Stimulated activated CD8-positive, alpha-beta memory T cell treated with anti-CD3 and anti-CD28 coated beads, Interleukin-7, amount 100 ng/mL, for 4 hours (primary cell): ENCODE measurements around the gene R3HDM2.
A peak's percentile ranks its signal among the peaks of the same experiment; 100 is the strongest.

Source experiments
- DNase-seq, 2 donors: peaks; one replicate each; pipeline ENCODE4 v3.0.0-alpha.2; 2020; ENCODE audit warnings: low read depth in 2 of 2

Gene R3HDM2

GRCh38 chr12:57216014-57216911, 214.6 kb downstream of the R3HDM2 start, which contains the start of gene NXPH4:
Gene NXPH4 (plus strand): TSS chr12:57216794. CDS start chr12:57216970, 176 bp downstream.
- DNase-seq: peak in 1 of 2 donors; percentile 62

- DNase-seq: no peak
These were observed 215.2 kb downstream of the R3HDM2 start for GRCh38 chr12:57215668-57216013.

GRCh38 chr12:57215065-57215464, 215.8 kb downstream of the R3HDM2 start:
- DNase-seq: no peak

GRCh38 chr12:57214398-57214781, 216.5 kb downstream of the R3HDM2 start:
- peak in 1 of 2 donors; percentile 52 for DNase-seq

GRCh38 chr12:57213763-57214397, 217.0 kb downstream of the R3HDM2 start:
- no peak for DNase-seq

- peak; percentile 70 to 72 for DNase-seq
These were observed 217.7 kb downstream of the R3HDM2 start for GRCh38 chr12:57213058-57213715.

- DNase-seq: no peak
These were observed 218.2 kb downstream of the R3HDM2 start for GRCh38 chr12:57212701-57213057.

- DNase-seq: no peak
These were observed 218.8 kb downstream of the R3HDM2 start for GRCh38 chr12:57211791-57212700.

- DNase-seq: no peak
These were observed 219.7 kb downstream of the R3HDM2 start for GRCh38 chr12:57210926-57211692.

GRCh38 chr12:57210461-57210860, 220.4 kb downstream of the R3HDM2 start:
- DNase-seq: no peak

GRCh38 chr12:57209916-57210315, 220.9 kb downstream of the R3HDM2 start:
- no peak for DNase-seq

- DNase-seq: no peak
These were observed 222.1 kb downstream of the R3HDM2 start for GRCh38 chr12:57208631-57209282.

GRCh38 chr12:57207731-57208630, 222.9 kb downstream of the R3HDM2 start:
- DNase-seq: no peak

GRCh38 chr12:57205931-57206330, 224.9 kb downstream of the R3HDM2 start:
- DNase-seq: no peak

GRCh38 chr12:57205186-57205585, 225.7 kb downstream of the R3HDM2 start:
- no peak for DNase-seq

GRCh38 chr12:57204454-57204853, 226.4 kb downstream of the R3HDM2 start:
- no peak for DNase-seq

GRCh38 chr12:57203791-57204190, 227.1 kb downstream of the R3HDM2 start:
- no peak for DNase-seq
